HG03457 (cell line): ENCODE data around the gene AZIN2.
A peak's percentile ranks its signal among the peaks of the same experiment; 100 is the strongest.
"Not testable (repeated sequence)": the region's sequence is repeated elsewhere in the genome, so short reads cannot be mapped to it uniquely, and the experiment has no call there.

Experiments
- ATAC-seq: cut with Tn5 transposase; IDR thresholded peaks from one replicate; pipeline ENCODE4 v1.9.1; 2021; ENCODE audit warnings: moderate number of reproducible peaks; ENCODE audit not compliant: unreplicated experiment

The AZIN2 gene

GRCh38 chr1:33093004-33093403 is 12.1 kb downstream of the AZIN2 start:
- no peak for ATAC-seq

GRCh38 chr1:33094486-33094885 is 13.5 kb downstream of the AZIN2 start:
- ATAC-seq: no peak

- no peak for ATAC-seq
These were observed 14.1 kb downstream of the AZIN2 start for GRCh38 chr1:33094971-33095604.

- no peak for ATAC-seq
These were observed 15.5 kb downstream of the AZIN2 start for GRCh38 chr1:33096363-33097005.

GRCh38 chr1:33097137-33097611 is 16.2 kb downstream of the AZIN2 start:
- ATAC-seq: no peak

GRCh38 chr1:33097762-33098161 is 16.8 kb downstream of the AZIN2 start:
- no peak for ATAC-seq

GRCh38 chr1:33098371-33098770 is 17.4 kb downstream of the AZIN2 start:
- ATAC-seq: no peak

GRCh38 chr1:33099290-33100118 is 18.6 kb downstream of the AZIN2 start:
- ATAC-seq: peak; percentile 78

- not testable (repeated sequence) for ATAC-seq
These were observed 19.1 kb downstream of the AZIN2 start for GRCh38 chr1:33100119-33100415.

GRCh38 chr1:33110477-33110876 is 29.5 kb downstream of the AZIN2 start:
- ATAC-seq: no peak

GRCh38 chr1:33111965-33112364 is 31.0 kb downstream of the AZIN2 start:
- no peak for ATAC-seq

- ATAC-seq: no peak
These were observed 36.6 kb downstream of the AZIN2 start for GRCh38 chr1:33117440-33118085.

GRCh38 chr1:33118274-33118673 is 37.3 kb downstream of the AZIN2 start:
- no peak for ATAC-seq

GRCh38 chr1:33119050-33119449 is 38.1 kb downstream of the AZIN2 start:
- no peak for ATAC-seq

GRCh38 chr1:33119532-33120217 is 38.7 kb downstream of the AZIN2 start:
- ATAC-seq: no peak

GRCh38 chr1:33120436-33121231 is 39.7 kb downstream of the AZIN2 start:
- no peak for ATAC-seq

GRCh38 chr1:33121728-33122127 is 40.8 kb downstream of the AZIN2 start:
- ATAC-seq: no peak

- no peak for ATAC-seq
These were observed 41.7 kb downstream of the AZIN2 start for GRCh38 chr1:33122483-33123178.

GRCh38 chr1:33123266-33123665 is 42.3 kb downstream of the AZIN2 start:
- no peak for ATAC-seq
